ENCODE results near the gene KLHL21. TPM values are rescaled to one million over a fixed set of nuclear protein-coding genes. Genes with fewer than 3 reads are reported as not detected.

Gene KLHL21
- total RNA-seq, 4 donors from 2014 or later, result 59.4 to 79.2 (median 72.5) TPM

GRCh38 chr1:6623269-6623965 is 20.7 kb upstream of the KLHL21 start:
- Histone ChIP-seq H3K9me3 (no peaks in the 10 kb centered on the region), H3K27ac (no peak overlapping the region), H3K36me3 (peaks cover 0 to 71% (median 0%) of the 10 kb centered on the region in 3 donors), H3K27me3 (no peaks in the 10 kb centered on the region), H3K4me1 (peaks cover 0 to 33% (median 17%) of the 10 kb centered on the region in 4 donors), H3K4me3 (no peak overlapping the region)
- DNase-seq (ENCODE audit: low spot score in 2 of 2), result no peak
- TF ChIP-seq POLR2A (IDR thresholded peaks at IDR 0.05), result no peak
- no peak for TF ChIP-seq EP300 (IDR thresholded peaks at IDR 0.05)
- no peak for TF ChIP-seq CTCF (IDR thresholded peaks at IDR 0.05)
- WGBS, 2 donors, result 72 to 81% methylated on average over 14 of the region's 14 CpGs

- 87 to 92% methylated on average over 8 to 10 of the region's 10 CpGs for WGBS, 2 donors
- Histone ChIP-seq H3K36me3 (peaks cover 0 to 70% (median 0%) of the 10 kb centered on the region in 3 donors), H3K27ac (no peak overlapping the region), H3K27me3 (no peaks in the 10 kb centered on the region), H3K4me3 (no peak overlapping the region), H3K9me3 (no peaks in the 10 kb centered on the region), H3K4me1 (peaks cover 0 to 28% (median 17%) of the 10 kb centered on the region in 4 donors)
- no peak for DNase-seq (ENCODE audit: low spot score in 2 of 2)
- TF ChIP-seq POLR2A (IDR thresholded peaks at IDR 0.05) (no peak), CTCF (IDR thresholded peaks at IDR 0.05) (no peak), EP300 (IDR thresholded peaks at IDR 0.05) (no peak)
Measured at GRCh38 chr1:6622396-6623152, 19.9 kb upstream of the KLHL21 start.

GRCh38 chr1:6621429-6622391 is 19.0 kb upstream of the KLHL21 start:
- WGBS, 2 donors, result 86 to 88% methylated on average over 40 to 41 of the region's 41 CpGs
- no peak for TF ChIP-seq POLR2A (IDR thresholded peaks at IDR 0.05)
- no peak for TF ChIP-seq CTCF (IDR thresholded peaks at IDR 0.05)
- no peak for TF ChIP-seq EP300 (IDR thresholded peaks at IDR 0.05)
- H3K27ac ChIP-seq, result no peak overlapping the region
- peaks cover 0 to 67% (median 0%) of the 10 kb centered on the region in 3 donors for H3K36me3 ChIP-seq
- no peaks in the 10 kb centered on the region for H3K9me3 ChIP-seq
- H3K4me3 ChIP-seq, result no peak overlapping the region
- no peaks in the 10 kb centered on the region for H3K27me3 ChIP-seq
- no peak for DNase-seq (ENCODE audit: low spot score in 2 of 2)
- H3K4me1 ChIP-seq, result peaks cover 0 to 22% (median 10%) of the 10 kb centered on the region in 4 donors

- WGBS, 2 donors, result 90 to 92% methylated on average over 4 of the region's 4 CpGs
- Histone ChIP-seq H3K9me3 (no peaks in the 10 kb centered on the region), H3K36me3 (peaks cover 0 to 66% (median 0%) of the 10 kb centered on the region in 3 donors), H3K4me3 (no peak overlapping the region), H3K27ac (no peak overlapping the region), H3K4me1 (peaks cover 0 to 20% (median 5%) of the 10 kb centered on the region in 4 donors), H3K27me3 (no peaks in the 10 kb centered on the region)
- no peak for DNase-seq (ENCODE audit: low spot score in 2 of 2)
- no peak for TF ChIP-seq CTCF (IDR thresholded peaks at IDR 0.05)
- no peak for TF ChIP-seq POLR2A (IDR thresholded peaks at IDR 0.05)
- no peak for TF ChIP-seq EP300 (IDR thresholded peaks at IDR 0.05)
Measured at GRCh38 chr1:6619045-6619444, 16.4 kb upstream of the KLHL21 start.
